GM18870 (cell line): ENCODE data around the gene MUL1.
"Not testable (repeated sequence)": the region's sequence is repeated elsewhere in the genome, so short reads cannot be mapped to it uniquely, and the experiment has no call there.

ENCODE experiments used
- ATAC-seq: cut with Tn5 transposase; IDR thresholded peaks from one replicate; pipeline ENCODE4 v1.9.1; 2021; ENCODE audit warnings: moderate library complexity; ENCODE audit not compliant: unreplicated experiment

The MUL1 gene

GRCh38 chr1:20507564-20508410 lies at the start of gene MUL1:
MUL1 (minus strand) TSS chr1:20508151; CDS start chr1:20508024, 127 bp downstream.
- peak; percentile 77 for ATAC-seq

- no peak for ATAC-seq
Measured at GRCh38 chr1:20555758-20556120, 47.8 kb upstream of the MUL1 start.

- ATAC-seq, result no peak
Measured at GRCh38 chr1:20555025-20555757, 47.2 kb upstream of the MUL1 start.

- ATAC-seq, result no peak
Measured at GRCh38 chr1:20552728-20553445, 44.9 kb upstream of the MUL1 start.

- no peak for ATAC-seq
Measured at GRCh38 chr1:20551945-20552727, 44.2 kb upstream of the MUL1 start, which contains the start of gene FAM43B. FAM43B (plus strand) TSS chr1:20552573; CDS start chr1:20552974, 401 bp downstream.

- no peak for ATAC-seq
Measured at GRCh38 chr1:20551161-20551560, 43.2 kb upstream of the MUL1 start.

GRCh38 chr1:20546637-20547036 lies 38.7 kb upstream of the MUL1 start:
- ATAC-seq, result no peak

GRCh38 chr1:20540281-20540680 lies 32.3 kb upstream of the MUL1 start:
- no peak for ATAC-seq

- no peak for ATAC-seq
Measured at GRCh38 chr1:20538760-20539551, 31.0 kb upstream of the MUL1 start.

- no peak for ATAC-seq
Measured at GRCh38 chr1:20538227-20538626, 30.3 kb upstream of the MUL1 start.

- ATAC-seq, result no peak
Measured at GRCh38 chr1:20534659-20535417, 26.9 kb upstream of the MUL1 start.

- ATAC-seq, result no peak
Measured at GRCh38 chr1:20533635-20534034, 25.7 kb upstream of the MUL1 start.

- no peak for ATAC-seq
Measured at GRCh38 chr1:20530901-20531300, 22.9 kb upstream of the MUL1 start.

GRCh38 chr1:20530306-20530705 lies 22.4 kb upstream of the MUL1 start:
- no peak for ATAC-seq

GRCh38 chr1:20528221-20528620 lies 20.3 kb upstream of the MUL1 start:
- no peak for ATAC-seq

- no peak for ATAC-seq
Measured at GRCh38 chr1:20526267-20526666, 18.3 kb upstream of the MUL1 start.

- no peak for ATAC-seq
Measured at GRCh38 chr1:20521960-20522861, 14.3 kb upstream of the MUL1 start.

- ATAC-seq, result not testable (repeated sequence)
Measured at GRCh38 chr1:20519609-20520262, 11.8 kb upstream of the MUL1 start.
